ENCODE results near the gene SORCS2.

Gene SORCS2

DNA sequence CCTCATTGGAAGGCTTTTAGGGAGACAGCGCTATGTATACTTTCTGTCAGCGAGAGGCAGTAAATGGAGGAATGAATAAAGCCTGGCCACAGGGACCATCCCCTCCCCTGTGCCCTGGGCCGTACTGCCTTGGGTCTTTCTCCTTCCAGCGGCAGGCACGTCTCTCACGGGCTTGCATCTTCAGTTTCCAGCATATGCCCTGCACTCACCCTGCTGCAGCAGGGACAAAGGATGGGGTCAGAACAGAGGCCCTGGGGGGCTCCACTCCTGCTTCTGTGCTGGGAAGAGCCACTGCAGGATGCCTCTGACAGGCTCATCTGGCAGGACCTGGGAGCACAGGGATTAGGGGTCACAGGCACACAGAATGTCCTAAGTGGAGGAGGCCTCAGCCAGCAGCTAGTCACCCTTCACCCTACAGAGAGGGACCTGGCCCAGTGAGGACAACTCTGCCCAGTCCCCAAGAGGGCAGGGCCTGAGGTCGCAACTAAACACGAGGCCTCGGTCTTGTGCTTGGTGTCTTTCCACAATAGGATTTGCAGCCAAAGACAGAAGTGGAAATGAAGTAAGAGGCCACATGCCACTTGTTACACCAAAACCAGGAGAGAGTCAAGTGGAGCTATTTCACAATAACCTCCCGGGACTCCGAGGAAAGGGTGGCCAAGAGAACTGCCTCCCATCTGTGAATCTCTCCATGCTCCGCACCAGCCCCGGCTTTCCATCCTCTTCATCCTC is 596.5 kb downstream of the SORCS2 start:
- H3K27ac ChIP-seq (ENCODE audit: extremely low read depth, low read depth, low read length): no peak overlapping the region
- ChIA-PET CTCF (no interaction called here), POLR2A (no interaction called here)
- no peaks in the 10 kb centered on the region for H3K4me1 ChIP-seq (ENCODE audit: control insufficient read depth, insufficient read depth, low read length)
- no peaks in the 10 kb centered on the region for H3K9me3 ChIP-seq (ENCODE audit: control insufficient read depth, insufficient read depth, low read depth, low read length)
- no peak overlapping the region for H3K4me3 ChIP-seq (ENCODE audit: low read depth, low read length)
- H3K36me3 ChIP-seq (ENCODE audit: control insufficient read depth in 2 of 2, insufficient read depth in 1 of 2, low read length in 2 of 2): peaks cover 0 to 4% of the 10 kb centered on the region in 2 experiments; a peak in 1 of 3 replicates
- TF ChIP-seq KLF1 (tag by site-specific recombination; IDR thresholded peaks at IDR 0.05): no peak
- TF ChIP-seq ZIC2 (tag by site-specific recombination; IDR thresholded peaks at IDR 0.05): no peak
- peak; percentile 62; the same call in 1 of the 2 replicates for TF ChIP-seq SCRT2 (tag by site-specific recombination; IDR thresholded peaks at IDR 0.05)
- TF ChIP-seq, protein P1, sequence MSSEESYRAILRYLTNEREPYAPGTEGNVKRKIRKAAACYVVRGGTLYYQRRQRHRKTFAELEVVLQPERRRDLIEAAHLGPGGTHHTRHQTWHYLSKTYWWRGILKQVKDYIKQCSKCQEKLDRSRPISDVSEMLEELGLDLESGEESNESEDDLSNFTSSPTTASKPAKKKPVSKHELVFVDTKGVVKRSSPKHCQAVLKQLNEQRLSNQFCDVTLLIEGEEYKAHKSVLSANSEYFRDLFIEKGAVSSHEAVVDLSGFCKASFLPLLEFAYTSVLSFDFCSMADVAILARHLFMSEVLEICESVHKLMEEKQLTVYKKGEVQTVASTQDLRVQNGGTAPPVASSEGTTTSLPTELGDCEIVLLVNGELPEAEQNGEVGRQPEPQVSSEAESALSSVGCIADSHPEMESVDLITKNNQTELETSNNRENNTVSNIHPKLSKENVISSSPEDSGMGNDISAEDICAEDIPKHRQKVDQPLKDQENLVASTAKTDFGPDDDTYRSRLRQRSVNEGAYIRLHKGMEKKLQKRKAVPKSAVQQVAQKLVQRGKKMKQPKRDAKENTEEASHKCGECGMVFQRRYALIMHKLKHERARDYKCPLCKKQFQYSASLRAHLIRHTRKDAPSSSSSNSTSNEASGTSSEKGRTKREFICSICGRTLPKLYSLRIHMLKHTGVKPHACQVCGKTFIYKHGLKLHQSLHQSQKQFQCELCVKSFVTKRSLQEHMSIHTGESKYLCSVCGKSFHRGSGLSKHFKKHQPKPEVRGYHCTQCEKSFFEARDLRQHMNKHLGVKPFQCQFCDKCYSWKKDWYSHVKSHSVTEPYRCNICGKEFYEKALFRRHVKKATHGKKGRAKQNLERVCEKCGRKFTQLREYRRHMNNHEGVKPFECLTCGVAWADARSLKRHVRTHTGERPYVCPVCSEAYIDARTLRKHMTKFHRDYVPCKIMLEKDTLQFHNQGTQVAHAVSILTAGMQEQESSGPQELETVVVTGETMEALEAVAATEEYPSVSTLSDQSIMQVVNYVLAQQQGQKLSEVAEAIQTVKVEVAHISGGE (tag by site-specific recombination; conservative IDR thresholded peaks at IDR 0.05; ENCODE audit: low read depth): no peak
- TF ChIP-seq ZBTB21 (tag by site-specific recombination; IDR thresholded peaks at IDR 0.05): no peak

DNA sequence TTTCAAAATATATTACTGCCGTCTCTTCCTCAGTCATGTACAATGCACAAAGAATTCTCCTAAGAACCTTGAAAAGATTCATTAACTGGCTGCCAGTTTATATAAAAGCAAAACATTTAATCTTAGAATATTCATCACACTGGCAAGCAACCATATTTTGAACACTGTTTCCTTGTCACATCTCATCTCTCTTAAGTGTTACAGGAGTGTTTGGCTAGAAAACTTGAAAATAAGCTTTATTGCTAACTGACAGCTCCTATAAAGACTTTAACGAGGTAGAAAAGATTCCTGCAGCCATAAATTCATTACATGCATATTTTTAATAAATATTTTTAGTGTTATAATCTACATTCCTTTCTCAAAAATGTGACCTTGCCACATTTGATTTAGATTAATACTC is 597.7 kb downstream of the SORCS2 start:
- Histone ChIP-seq H3K4me1 (ENCODE audit: control insufficient read depth, insufficient read depth, low read length) (no peaks in the 10 kb centered on the region), H3K4me3 (ENCODE audit: low read depth, low read length) (no peak overlapping the region), H3K36me3 (ENCODE audit: control insufficient read depth in 2 of 2, insufficient read depth in 1 of 2, low read length in 2 of 2) (peaks cover 0 to 4% of the 10 kb centered on the region in 2 experiments; a peak in 1 of 3 replicates), H3K9me3 (ENCODE audit: control insufficient read depth, insufficient read depth, low read depth, low read length) (no peaks in the 10 kb centered on the region), H3K27ac (ENCODE audit: extremely low read depth, low read depth, low read length) (no peak overlapping the region)
- ChIA-PET POLR2A (no interaction called here), CTCF (interaction anchor here (0.8 kb wide), 1 partner anchor 21 kb away, joined by 3 read pairs; no protein-coding TSS in a partner anchor)
- no peak for TF ChIP-seq ZNF596 (tag by site-specific recombination; IDR thresholded peaks at IDR 0.05)

DNA sequence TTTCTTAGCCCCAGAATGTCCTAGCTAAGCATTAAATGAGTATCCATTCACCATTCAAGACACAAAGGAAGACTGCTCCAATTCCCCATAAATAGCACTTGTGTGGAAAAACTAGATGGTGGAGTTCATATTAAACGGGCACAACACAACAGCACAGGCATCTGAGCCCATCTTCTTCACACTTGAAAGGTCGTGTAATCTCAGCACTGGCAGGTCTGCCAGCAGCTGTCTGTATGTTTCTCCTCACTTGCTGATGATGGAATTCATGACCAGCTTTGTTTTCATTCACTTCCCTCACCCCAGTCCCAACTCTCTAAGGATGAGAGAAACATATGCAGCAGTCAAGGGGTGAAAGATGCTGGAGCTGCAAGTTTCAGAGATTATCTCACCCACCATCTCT is 598.7 kb downstream of the SORCS2 start:
- ChIA-PET CTCF (no interaction called here), POLR2A (no interaction called here)
- peaks cover 0 to 2% of the 10 kb centered on the region in 2 experiments; a peak in 1 of 3 replicates for H3K36me3 ChIP-seq (ENCODE audit: control insufficient read depth in 2 of 2, insufficient read depth in 1 of 2, low read length in 2 of 2)
- no peak overlapping the region for H3K4me3 ChIP-seq (ENCODE audit: low read depth, low read length)
- H3K9me3 ChIP-seq (ENCODE audit: control insufficient read depth, insufficient read depth, low read depth, low read length): no peaks in the 10 kb centered on the region
- no peaks in the 10 kb centered on the region for H3K4me1 ChIP-seq (ENCODE audit: control insufficient read depth, insufficient read depth, low read length)
- H3K27ac ChIP-seq (ENCODE audit: extremely low read depth, low read depth, low read length): no peak overlapping the region
- TF ChIP-seq ZNF404 (tag by site-specific recombination; IDR thresholded peaks at IDR 0.05) (no peak), SCRT2 (tag by site-specific recombination; IDR thresholded peaks at IDR 0.05) (no peak), ZNF776 (tag by site-specific recombination; IDR thresholded peaks at IDR 0.05; ENCODE audit: borderline replicate concordance) (no peak)
- TF ChIP-seq, protein P2, sequence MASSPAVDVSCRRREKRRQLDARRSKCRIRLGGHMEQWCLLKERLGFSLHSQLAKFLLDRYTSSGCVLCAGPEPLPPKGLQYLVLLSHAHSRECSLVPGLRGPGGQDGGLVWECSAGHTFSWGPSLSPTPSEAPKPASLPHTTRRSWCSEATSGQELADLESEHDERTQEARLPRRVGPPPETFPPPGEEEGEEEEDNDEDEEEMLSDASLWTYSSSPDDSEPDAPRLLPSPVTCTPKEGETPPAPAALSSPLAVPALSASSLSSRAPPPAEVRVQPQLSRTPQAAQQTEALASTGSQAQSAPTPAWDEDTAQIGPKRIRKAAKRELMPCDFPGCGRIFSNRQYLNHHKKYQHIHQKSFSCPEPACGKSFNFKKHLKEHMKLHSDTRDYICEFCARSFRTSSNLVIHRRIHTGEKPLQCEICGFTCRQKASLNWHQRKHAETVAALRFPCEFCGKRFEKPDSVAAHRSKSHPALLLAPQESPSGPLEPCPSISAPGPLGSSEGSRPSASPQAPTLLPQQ (tag by site-specific recombination; IDR thresholded peaks at IDR 0.05): no peak
- TF ChIP-seq, protein P3, sequence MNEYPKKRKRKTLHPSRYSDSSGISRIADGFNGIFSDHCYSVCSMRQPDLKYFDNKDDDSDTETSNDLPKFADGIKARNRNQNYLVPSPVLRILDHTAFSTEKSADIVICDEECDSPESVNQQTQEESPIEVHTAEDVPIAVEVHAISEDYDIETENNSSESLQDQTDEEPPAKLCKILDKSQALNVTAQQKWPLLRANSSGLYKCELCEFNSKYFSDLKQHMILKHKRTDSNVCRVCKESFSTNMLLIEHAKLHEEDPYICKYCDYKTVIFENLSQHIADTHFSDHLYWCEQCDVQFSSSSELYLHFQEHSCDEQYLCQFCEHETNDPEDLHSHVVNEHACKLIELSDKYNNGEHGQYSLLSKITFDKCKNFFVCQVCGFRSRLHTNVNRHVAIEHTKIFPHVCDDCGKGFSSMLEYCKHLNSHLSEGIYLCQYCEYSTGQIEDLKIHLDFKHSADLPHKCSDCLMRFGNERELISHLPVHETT (tag by site-specific recombination; IDR thresholded peaks at IDR 0.05): no peak
- TF ChIP-seq, protein P4, sequence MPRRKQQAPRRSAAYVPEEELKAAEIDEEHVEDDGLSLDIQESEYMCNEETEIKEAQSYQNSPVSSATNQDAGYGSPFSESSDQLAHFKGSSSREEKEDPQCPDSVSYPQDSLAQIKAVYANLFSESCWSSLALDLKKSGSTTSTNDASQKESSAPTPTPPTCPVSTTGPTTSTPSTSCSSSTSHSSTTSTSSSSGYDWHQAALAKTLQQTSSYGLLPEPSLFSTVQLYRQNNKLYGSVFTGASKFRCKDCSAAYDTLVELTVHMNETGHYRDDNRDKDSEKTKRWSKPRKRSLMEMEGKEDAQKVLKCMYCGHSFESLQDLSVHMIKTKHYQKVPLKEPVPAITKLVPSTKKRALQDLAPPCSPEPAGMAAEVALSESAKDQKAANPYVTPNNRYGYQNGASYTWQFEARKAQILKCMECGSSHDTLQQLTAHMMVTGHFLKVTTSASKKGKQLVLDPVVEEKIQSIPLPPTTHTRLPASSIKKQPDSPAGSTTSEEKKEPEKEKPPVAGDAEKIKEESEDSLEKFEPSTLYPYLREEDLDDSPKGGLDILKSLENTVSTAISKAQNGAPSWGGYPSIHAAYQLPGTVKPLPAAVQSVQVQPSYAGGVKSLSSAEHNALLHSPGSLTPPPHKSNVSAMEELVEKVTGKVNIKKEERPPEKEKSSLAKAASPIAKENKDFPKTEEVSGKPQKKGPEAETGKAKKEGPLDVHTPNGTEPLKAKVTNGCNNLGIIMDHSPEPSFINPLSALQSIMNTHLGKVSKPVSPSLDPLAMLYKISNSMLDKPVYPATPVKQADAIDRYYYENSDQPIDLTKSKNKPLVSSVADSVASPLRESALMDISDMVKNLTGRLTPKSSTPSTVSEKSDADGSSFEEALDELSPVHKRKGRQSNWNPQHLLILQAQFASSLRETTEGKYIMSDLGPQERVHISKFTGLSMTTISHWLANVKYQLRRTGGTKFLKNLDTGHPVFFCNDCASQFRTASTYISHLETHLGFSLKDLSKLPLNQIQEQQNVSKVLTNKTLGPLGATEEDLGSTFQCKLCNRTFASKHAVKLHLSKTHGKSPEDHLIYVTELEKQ (tag by site-specific recombination; IDR thresholded peaks at IDR 0.05; ENCODE audit: borderline replicate concordance): no peak
- TF ChIP-seq, protein P5, sequence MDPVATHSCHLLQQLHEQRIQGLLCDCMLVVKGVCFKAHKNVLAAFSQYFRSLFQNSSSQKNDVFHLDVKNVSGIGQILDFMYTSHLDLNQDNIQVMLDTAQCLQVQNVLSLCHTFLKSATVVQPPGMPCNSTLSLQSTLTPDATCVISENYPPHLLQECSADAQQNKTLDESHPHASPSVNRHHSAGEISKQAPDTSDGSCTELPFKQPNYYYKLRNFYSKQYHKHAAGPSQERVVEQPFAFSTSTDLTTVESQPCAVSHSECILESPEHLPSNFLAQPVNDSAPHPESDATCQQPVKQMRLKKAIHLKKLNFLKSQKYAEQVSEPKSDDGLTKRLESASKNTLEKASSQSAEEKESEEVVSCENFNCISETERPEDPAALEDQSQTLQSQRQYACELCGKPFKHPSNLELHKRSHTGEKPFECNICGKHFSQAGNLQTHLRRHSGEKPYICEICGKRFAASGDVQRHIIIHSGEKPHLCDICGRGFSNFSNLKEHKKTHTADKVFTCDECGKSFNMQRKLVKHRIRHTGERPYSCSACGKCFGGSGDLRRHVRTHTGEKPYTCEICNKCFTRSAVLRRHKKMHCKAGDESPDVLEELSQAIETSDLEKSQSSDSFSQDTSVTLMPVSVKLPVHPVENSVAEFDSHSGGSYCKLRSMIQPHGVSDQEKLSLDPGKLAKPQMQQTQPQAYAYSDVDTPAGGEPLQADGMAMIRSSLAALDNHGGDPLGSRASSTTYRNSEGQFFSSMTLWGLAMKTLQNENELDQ (tag by site-specific recombination; IDR thresholded peaks at IDR 0.05; ENCODE audit: low read depth): no peak
- TF ChIP-seq, protein P6, sequence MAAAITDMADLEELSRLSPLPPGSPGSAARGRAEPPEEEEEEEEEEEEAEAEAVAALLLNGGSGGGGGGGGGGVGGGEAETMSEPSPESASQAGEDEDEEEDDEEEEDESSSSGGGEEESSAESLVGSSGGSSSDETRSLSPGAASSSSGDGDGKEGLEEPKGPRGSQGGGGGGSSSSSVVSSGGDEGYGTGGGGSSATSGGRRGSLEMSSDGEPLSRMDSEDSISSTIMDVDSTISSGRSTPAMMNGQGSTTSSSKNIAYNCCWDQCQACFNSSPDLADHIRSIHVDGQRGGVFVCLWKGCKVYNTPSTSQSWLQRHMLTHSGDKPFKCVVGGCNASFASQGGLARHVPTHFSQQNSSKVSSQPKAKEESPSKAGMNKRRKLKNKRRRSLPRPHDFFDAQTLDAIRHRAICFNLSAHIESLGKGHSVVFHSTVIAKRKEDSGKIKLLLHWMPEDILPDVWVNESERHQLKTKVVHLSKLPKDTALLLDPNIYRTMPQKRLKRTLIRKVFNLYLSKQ (tag by site-specific recombination; IDR thresholded peaks at IDR 0.05; ENCODE audit: borderline replicate concordance): no peak

Measured in HEK293 (cell line).